ENCODE results near the gene DNAJB6. TPM values are rescaled to one million over a fixed set of nuclear protein-coding genes. Genes with fewer than 3 reads are reported as not detected.

The DNAJB6 gene
- total RNA-seq, 1 donor from 2014 or later, result 172 TPM

GRCh38 chr7:157464111-157464970 is 127.5 kb downstream of the DNAJB6 start:
- TF ChIP-seq EZH2 (IDR thresholded peaks at IDR 0.05) (no peak), CTCF (IDR thresholded peaks at IDR 0.05) (no peak), EZH2phosphoT487 (IDR thresholded peaks at IDR 0.05) (no peak)
- no peak overlapping the region for H2AFZ ChIP-seq (replicated peaks)
- no peaks in the 10 kb centered on the region for H4K20me1 ChIP-seq (ENCODE audit: low read depth)
- H3K9ac ChIP-seq, result no peak overlapping the region
- peak overlapping the region; percentile 75 for H3K4me2 ChIP-seq
- H3K4me1 ChIP-seq, result peaks cover 22% of the 10 kb centered on the region
- no peaks in the 10 kb centered on the region for H3K79me2 ChIP-seq (ENCODE audit: low read depth)
- H3K27ac ChIP-seq, result no peak overlapping the region
- H3K36me3 ChIP-seq, result no peaks in the 10 kb centered on the region
- DNase-seq (ENCODE audit: low spot score), result peak; percentile 65
- peaks cover 20% of the 10 kb centered on the region for H3K27me3 ChIP-seq
- Mint-ChIP-seq H3K4me3 (peak overlapping the region; percentile 77), H3K36me3 (no peaks in the 10 kb centered on the region), H3K4me1 (peaks cover 75% of the 10 kb centered on the region), H3K27me3 (ENCODE audit: insufficient read depth, low read depth) (peaks cover 17% of the 10 kb centered on the region), H3K9me3 (peaks cover 2% of the 10 kb centered on the region), H3K27ac (peak overlapping the region; percentile 100)
- peak overlapping the region; percentile 35 for H3K4me3 ChIP-seq
- H3K9me3 ChIP-seq (ENCODE audit: low read depth), result no peaks in the 10 kb centered on the region
- peaks cover 21% of the 10 kb centered on the region for H3F3A ChIP-seq (ENCODE audit: low read depth)

- no peak overlapping the region for H3K4me3 ChIP-seq
- TF ChIP-seq EZH2 (IDR thresholded peaks at IDR 0.05), result no peak
- TF ChIP-seq CTCF (IDR thresholded peaks at IDR 0.05), result no peak
- no peak for TF ChIP-seq EZH2phosphoT487 (IDR thresholded peaks at IDR 0.05)
- peaks cover 21% of the 10 kb centered on the region for H3F3A ChIP-seq (ENCODE audit: low read depth)
- peak overlapping the region; percentile 100 for H3K27ac Mint-ChIP-seq
- H3K9me3 Mint-ChIP-seq, result peaks cover 2% of the 10 kb centered on the region
- no peaks in the 10 kb centered on the region for H3K9me3 ChIP-seq (ENCODE audit: low read depth)
- H3K4me2 ChIP-seq, result peak overlapping the region; percentile 75
- H3K79me2 ChIP-seq (ENCODE audit: low read depth), result no peaks in the 10 kb centered on the region
- H3K36me3 ChIP-seq, result no peaks in the 10 kb centered on the region
- H3K4me1 Mint-ChIP-seq, result peaks cover 68% of the 10 kb centered on the region
- H3K27me3 ChIP-seq, result peaks cover 20% of the 10 kb centered on the region
- H3K27ac ChIP-seq, result no peak overlapping the region
- H4K20me1 ChIP-seq (ENCODE audit: low read depth), result no peaks in the 10 kb centered on the region
- peaks cover 22% of the 10 kb centered on the region for H3K4me1 ChIP-seq
- H3K27me3 Mint-ChIP-seq (ENCODE audit: insufficient read depth, low read depth), result peaks cover 14% of the 10 kb centered on the region
- no peaks in the 10 kb centered on the region for H3K36me3 Mint-ChIP-seq
- no peak overlapping the region for H3K9ac ChIP-seq
- no peak for DNase-seq (ENCODE audit: low spot score)
- no peak overlapping the region for H2AFZ ChIP-seq (replicated peaks)
- H3K4me3 Mint-ChIP-seq, result peak overlapping the region; percentile 77
These were observed 128.4 kb downstream of the DNAJB6 start for GRCh38 chr7:157464971-157465886.

GRCh38 chr7:157465891-157466866 is 129.4 kb downstream of the DNAJB6 start:
- no peak for DNase-seq (ENCODE audit: low spot score)
- peaks cover 22% of the 10 kb centered on the region for H3K4me1 ChIP-seq
- Mint-ChIP-seq H3K27ac (peak overlapping the region; percentile 100), H3K4me3 (peak overlapping the region; percentile 77), H3K4me1 (peaks cover 64% of the 10 kb centered on the region), H3K9me3 (peaks cover 8% of the 10 kb centered on the region), H3K27me3 (ENCODE audit: insufficient read depth, low read depth) (peaks cover 12% of the 10 kb centered on the region), H3K36me3 (peaks cover 4% of the 10 kb centered on the region)
- peaks cover 20% of the 10 kb centered on the region for H3K27me3 ChIP-seq
- no peak overlapping the region for H3K27ac ChIP-seq
- no peak overlapping the region for H3K9ac ChIP-seq
- H3K79me2 ChIP-seq (ENCODE audit: low read depth), result no peaks in the 10 kb centered on the region
- H2AFZ ChIP-seq (replicated peaks), result peak overlapping the region; percentile 4
- H3K4me3 ChIP-seq, result no peak overlapping the region
- no peaks in the 10 kb centered on the region for H3K9me3 ChIP-seq (ENCODE audit: low read depth)
- TF ChIP-seq EZH2phosphoT487 (IDR thresholded peaks at IDR 0.05), result no peak
- no peak for TF ChIP-seq EZH2 (IDR thresholded peaks at IDR 0.05)
- TF ChIP-seq CTCF (IDR thresholded peaks at IDR 0.05), result no peak
- H4K20me1 ChIP-seq (ENCODE audit: low read depth), result no peaks in the 10 kb centered on the region
- no peak overlapping the region for H3K4me2 ChIP-seq
- H3F3A ChIP-seq (ENCODE audit: low read depth), result peaks cover 21% of the 10 kb centered on the region
- no peaks in the 10 kb centered on the region for H3K36me3 ChIP-seq

Measured in neural progenitor cell (in vitro differentiated cells).